HG03469 (cell line): ENCODE measurements around the gene CLCN6.

Source experiments
- ATAC-seq: cut with Tn5 transposase; IDR thresholded peaks from one replicate; pipeline ENCODE4 v1.9.1; 2021; ENCODE audit warnings: mild to moderate bottlenecking, moderate library complexity, moderate number of reproducible peaks; ENCODE audit not compliant: unreplicated experiment

The CLCN6 gene

DNA sequence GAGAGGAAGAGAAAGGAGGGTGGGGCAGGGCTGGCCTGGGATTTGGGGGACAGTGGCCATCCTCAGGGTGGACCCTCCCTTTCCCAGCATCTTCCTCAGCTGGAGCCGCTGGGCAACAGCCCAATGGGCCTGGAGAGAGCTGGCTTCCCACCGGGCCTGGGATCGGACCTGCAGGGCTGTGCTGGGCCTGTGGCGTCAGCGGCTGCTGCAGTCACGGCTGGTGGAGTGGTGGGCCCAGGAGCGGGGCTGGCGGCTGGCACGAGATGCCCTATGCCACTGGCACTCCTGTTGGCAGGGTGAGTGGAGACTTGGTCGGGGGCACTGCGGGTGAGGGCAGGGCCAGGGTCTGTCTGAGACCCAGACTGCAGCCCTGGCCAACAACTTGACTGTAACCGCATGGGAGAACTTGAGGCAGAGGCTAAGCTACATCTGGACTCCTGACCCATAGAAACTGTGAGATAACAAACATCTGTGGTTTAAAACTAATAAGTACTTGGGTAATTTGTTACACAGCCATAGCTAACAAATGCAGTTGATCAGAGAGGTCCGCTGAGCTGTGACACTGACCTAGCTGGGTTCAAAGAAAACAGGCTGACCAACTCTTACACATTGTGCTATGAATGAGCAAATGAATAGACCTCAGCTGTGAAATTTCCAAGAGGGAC, 26.1 kb upstream of the CLCN6 start:
- ATAC-seq, result no peak

DNA sequence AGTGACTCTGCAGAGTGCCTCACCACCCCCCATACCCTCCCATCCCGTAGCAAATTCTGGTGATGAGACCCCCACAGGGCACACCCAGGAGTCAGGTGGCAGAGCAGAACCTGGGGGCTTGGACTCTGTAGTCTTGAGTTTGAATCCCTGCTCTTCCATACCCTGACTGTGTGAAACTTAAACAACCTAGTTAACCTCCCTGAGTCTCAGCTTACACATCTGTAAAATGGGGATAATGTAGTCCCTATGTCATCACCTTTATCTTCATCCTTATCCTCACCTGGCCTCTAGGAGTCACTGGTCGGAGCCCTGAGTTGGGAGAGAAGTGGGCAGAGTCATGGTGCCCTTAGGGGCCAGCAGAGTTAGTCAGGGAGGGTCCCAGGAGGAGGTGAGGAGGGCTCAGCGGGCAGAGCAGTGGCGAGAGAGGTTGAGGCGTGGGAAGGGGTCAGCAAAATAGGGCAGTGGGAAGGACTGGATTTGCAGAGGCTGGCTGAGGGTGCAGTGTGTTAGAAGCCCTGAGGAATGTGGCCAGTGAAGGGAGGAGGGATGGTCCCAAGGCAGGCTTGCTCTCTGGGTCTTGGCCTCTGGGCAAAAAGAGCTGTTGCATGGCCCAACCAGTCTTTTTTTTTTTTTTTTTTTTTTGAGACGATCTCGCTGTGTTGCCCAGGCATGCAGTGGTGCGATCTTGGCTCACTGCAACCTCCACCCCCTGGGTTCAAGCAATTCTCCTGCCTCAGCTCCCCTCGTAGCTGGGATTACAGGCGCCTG, 25.4 kb upstream of the CLCN6 start:
- no peak for ATAC-seq

DNA sequence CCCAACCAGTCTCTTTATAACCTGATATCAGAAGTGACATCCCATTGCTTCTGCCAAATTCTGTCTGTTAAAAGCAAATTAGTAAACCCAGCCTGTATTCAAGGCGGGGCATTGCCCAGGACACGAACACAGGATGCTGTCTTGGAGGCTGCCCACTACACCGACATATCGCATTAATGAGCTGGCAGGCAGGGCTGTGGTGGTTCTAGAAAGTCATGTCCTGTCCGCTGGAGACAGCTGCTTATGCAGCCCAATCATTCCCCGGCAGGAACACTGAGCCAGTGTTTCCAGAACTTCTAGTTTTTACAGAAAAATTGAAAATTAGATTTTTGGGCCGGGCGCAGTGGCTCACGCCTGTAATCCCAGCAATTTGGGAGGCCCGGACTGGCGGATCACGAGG, 24.7 kb upstream of the CLCN6 start:
- no peak for ATAC-seq

DNA sequence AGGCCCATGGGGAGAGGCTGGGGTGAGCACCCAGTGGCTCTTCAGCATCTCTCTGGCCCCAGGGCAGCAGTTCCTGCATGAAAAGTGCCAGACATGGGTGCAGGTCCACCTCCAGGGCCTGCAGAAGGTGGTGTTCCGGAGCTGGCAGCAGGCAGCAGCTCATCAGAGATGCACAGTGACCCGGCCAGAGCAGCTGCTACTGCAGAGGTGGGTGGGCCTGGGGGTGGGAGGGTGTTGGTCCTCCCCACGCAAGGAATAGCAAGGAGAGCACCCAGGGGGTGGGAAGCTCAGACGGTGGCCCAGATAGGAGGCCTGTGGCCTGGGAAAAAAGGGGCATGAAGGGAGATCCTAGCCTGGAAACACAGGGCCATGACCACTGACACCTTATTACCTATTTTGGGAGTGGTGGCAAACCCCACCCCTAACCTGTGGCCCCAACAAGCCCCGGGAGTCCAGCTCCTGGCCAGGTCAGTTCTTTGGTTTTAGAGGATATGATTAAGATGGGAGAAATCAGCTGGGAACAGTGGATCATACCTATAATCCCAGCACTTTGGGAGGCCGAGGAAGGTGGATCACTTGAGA, 23.8 kb upstream of the CLCN6 start:
- no peak for ATAC-seq

DNA sequence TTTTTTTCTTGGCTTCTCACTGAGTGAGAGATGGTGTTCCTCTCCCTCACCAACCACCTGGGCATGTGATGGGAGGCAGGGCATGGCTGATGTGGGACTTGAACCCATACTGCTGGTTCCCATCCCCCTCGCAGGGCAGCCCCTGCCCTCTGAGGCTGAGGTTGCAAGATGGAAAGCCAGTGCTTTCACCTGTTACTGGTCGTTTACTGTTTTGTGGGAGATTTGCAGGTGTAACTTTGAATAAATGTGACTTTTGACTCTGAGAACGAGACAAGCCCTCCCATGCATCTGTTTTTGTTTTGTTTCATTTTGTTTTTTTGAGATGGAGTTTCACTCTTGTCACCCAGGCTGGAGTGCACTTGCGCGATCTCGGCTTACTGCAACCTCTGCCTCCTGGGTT, 22.4 kb upstream of the CLCN6 start:
- no peak for ATAC-seq

DNA sequence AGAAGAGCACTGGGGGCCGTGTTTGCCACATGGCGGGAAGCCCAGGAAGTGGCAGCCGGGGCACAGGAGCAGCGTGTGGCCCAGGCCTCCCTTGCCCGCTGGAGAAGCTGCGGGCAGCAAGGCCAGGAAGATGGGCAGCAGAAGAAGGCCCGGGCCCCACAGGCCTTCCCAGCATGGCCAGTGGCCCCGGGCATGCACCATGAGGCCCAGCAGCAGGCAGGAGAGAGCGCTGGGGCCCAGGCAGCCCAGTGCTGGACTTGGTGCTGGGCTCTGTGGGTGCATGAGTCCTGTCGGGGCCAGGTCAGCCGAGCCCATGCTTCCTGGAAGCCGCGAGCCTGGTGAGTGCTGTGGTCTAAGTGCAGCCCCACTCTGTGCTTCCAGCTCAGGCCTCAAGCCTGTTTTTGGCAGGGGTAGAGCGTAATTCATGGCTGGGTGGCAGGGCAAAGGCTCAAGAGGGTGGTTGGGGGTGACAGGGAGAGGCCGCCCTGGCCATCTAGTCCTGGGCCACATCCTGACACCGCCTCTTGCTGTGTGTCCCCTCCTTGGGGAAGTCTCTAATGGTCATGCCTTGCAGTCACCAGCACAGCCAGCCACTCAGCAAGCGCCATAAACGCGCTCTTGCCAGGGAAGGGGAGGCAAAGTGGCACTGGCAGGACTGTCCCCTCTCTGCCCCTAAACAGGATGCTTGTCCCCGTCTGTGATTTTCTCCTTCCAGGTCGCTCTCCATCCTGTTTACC, 21.6 kb upstream of the CLCN6 start:
- no peak for ATAC-seq

DNA sequence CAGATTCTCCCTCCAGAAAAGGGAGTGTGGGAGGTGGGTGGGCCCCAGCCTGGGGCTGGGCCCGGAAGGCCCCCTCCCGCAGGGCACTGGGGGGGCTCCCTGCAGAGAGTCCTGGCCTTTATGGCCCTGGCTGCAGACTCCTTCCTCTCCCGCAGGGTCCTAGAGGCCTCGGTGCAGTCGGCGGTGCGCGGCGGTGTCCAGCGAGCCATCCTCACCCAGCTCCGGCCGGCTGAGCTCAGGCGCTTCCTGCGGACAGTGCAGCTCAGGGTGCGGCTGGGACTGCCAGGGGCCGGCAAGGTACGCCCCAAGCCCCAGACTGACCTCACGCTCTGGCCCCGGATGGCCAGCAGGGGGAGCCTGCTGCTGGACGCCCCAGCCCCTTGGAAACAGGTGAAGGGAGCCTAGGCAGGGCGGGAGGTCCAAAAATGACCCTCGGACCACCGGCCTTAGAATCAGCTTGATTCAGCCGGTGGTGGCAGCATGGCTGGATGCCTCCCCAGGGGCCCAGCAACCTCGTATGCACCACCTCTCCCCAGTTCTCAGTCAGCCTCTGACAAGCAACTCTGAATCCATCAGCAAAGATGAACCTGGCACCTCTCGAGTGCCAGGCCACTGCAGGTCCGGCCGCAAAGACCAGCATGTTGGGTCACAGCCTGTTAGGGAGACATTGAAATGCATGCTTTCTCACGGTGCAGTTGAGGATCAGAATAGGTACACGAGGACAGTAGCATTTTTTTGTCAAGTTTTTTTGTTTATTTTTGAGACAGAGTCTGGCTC, 20.8 kb upstream of the CLCN6 start:
- ATAC-seq, result no peak

DNA sequence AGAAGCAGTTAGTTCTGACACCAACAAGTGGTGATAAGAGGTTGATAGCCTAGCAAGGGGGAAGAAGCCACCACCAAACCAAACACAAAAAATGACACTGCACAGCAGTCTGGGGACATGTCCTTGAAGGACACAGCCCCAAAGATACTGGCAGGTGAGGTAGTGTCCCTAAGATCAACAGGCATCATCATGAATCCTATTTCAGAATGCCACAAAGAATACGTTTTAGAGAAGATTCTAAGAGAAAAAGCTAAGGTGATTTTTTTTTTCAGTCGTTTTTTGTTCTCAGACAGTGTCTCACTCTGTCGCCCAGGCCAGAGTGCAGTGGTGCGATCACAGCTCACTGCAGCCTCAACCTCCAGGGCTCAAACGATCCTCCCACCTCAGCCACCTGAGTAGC, 19.8 kb upstream of the CLCN6 start:
- ATAC-seq, result no peak

DNA sequence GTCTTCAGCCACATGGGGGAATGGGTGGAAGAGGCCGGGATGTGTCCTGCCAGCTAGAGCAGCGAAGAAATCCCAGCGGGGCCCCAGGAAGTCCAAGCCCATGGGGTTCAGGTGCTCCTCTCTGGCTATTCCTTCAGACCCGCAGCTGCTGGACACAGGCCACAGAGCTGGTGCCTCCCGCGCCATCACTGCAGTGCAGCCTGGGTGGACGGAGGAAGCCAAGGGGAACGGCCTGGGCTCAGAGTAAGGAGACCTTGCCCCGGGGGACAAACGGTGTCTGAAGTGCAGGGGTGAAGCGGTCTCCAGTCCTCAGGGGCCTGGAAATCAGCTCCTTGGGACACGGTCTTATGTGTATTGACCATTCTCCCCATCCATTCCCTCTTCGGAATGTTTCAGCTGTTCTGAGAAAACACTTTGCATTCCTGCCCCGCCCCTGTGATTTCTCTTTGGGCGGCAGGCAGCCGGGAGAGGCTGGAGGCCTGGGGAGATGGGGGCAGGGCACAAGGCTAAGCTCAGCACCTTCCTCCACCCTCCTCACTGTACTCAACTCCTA, 18.7 kb upstream of the CLCN6 start:
- ATAC-seq, result no peak

DNA sequence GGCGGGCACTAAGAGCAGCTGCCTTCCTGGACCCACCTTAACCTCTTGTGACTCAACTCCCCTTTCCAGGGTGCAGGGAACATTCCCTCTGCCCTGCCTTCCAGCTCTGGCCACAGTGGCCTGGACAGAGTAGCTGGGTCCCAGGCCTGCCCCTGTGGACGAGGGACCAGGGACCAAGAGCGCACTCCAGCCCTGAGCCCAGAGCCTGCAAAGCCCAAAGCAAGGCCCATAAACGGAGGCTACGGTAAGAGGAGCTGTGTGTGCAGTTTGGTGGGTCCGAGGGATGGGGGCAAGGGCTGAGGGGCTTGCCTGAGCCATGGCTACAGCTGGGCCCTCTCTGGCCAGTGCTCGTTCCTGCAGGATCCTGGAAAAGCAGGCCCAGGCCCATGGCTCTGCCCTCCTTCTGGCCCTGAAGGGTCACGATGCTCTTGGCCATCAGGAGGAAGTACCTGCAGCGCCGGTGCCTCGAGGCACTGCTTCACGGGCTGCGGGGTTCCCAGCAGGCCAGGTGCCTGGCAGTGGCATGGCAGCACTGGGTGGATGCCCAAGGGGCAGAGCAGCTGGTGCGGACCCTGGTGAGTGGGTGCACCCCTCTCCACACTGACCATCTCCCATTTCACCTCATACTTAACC, 18.1 kb upstream of the CLCN6 start:
- no peak for ATAC-seq

DNA sequence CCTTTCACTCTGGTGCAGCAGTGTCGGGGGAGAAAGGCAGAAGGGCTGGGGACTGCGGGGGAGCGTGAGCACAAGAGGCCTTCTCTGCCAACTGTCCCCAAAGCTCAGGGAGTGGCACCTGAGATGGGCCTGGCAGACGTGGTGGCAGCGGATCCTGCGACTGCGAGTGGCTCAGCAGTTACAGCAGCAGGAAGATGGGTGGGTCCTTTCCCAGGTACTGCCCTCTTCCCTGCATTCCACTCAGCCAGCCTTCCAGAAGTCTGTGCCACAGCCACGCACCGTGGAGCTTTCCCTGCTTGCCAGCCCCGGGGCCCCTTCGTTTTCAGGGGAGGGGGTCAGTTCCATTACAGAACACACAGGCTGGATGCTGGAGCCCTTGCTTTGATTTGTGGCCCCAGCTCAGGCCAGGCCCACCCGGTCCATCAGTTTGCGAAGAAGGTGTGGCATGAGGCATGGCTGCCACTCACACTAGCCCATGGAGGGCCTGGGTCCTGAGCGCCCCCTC, 17.4 kb upstream of the CLCN6 start:
- ATAC-seq, result no peak

DNA sequence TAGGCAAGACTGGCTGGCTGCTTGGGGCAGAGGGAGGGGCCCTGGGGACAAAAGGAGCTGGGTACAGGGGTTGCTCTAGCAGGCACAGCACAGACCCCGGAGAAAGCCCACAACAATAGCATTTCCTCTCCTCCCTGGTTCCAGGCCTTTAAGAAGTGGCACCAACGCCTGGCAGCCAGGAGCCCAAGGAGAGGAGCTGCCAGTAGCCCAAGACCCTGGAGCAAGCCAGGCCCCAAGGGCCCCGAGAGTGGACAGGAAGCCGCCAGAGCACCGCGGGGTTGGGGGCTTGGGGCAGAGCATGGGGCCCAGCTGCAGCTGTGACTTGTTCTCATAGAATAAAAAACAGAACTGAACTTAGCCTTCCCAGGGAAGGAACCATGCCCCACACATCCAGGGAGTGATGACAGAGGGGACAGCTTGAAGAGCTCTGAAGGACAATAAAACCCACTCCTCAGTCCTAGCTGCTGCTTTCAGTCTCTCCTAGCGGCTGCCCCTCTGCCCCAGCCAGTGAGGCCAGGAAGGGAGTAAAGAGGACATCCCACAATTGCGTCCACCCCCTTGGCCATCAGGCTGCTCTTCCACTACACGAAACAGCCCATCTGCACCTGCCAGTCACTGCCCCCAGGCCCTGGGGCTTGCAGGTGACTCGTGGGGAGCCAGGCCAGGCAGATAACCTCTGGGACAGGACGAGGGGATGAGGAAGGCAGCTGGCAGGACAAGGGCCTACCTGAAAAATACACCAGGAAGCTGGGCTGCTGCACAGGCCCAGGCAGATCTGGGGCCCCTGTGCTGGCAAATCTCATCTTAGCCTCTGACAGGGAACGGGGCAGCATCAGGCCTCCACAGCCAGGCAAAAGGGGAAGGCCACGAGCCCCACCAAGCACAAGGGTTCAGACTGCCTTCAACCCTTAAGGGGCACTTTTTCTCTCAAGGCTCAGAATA, 16.6 kb upstream of the CLCN6 start:
- ATAC-seq, result no peak

DNA sequence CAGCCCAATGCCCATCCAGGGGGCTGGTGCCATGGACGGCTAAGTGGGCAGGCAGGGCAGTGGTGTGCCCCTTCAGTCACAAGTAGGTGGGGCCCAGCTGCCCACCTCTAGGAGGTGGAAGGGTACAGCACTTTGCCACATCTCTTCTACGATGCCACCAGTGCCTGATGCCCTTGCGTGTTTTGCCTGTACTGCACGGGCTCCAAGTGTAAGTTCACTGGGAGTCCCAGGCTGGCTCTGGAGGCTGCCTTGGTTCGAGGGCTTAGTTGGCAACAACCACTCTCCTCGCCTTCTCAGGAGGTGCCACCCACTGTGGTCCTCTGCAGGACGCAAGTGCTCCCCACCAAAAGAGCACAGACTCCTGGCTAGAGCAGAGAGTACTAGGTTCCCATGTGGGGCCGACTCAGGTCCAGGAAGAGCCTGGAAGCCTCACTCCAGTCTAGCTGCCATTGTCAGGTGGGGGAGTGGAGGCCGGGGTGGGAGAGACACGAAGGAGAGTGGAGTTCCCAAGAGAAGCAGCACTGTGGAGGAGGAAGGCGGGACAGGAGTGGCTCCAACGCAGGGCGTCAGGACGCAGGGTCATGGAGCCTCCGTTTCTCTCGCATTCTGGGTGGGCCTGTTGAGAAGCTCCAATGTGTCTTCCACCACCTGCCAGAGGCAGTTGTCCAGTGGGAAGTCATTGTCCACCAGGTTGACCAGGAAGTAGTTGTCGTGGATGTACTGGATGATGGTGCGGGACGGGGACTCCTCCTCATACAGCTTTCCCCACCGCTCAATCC, 15.7 kb upstream of the CLCN6 start:
- no peak for ATAC-seq

DNA sequence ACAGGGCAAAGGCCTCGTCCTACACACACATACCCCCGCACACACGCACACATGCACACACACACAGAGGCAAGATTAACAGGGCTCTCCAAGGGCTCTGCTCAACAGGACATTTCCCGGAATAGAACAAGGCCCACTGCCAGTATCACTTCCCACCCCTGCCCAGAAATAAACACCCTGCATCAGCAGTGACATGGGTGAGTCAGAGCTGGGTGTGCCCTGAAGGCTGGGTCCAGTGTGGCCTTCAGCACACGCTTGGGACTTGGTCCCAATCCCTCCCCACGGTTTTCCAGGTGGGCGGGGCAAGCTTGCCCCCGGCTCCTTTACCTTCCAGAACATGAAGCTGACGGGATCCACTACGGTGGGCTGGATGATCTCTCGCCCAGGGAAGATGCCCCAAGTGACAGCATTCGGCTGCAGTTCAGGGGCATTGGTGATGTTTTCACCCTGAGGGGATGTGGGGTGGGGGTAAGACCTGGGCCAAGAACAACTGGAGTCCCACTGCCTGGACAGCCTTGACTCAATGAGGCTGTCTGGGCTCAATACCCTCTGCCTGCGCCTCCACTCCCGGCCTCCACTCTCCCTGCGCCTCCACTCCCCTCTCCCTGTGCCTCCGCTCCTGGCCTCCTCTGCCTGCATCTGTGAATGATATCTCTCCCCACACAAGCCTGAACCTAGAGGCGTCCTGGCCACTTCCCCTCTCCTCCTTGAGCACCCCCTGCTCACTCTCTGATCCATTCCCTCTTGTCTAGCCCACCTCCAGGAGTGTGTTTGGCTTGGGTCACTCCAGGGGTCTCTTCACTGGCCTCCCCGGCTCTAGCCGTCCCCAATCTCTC, 14.9 kb upstream of the CLCN6 start:
- ATAC-seq, result no peak

DNA sequence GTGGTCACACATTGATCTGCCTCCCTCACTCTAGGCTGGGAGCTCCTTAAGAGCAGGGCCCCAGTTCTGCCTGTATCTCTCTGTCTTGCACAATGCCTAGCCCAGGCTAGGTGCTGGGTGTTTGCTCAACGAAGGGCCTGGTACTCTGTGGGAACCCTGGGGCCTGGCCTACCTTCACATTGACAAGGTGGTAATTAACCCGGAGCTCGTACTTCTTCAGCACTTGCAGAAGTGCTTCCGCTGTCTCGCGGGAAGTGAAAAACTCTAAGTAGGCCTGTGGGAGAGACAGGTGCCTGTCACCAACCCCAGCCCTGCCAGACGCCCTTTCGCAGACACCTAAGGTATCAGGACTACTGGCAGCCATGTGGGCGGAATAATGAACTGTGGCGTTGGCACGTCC, 13.9 kb upstream of the CLCN6 start:
- no peak for ATAC-seq

DNA sequence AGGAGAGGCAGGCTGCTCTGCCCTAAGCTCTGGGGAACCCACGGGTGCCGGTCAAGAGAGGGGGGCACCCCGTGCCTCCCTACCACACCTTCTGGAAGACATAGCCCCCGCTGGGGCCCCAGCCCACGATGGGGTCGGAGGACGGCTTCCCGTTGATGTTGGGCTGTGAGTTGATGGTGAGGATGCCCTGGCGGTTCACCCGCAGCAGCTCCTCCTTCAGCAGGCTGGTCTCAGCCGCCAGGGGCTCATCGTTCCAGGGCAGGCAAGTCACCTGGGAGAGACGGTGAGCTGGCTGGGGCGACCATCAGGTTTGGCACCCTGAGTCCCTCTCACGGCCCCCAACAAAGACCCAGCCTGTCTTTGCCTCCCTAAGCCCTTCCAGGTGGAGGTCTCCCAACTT, 12.2 kb upstream of the CLCN6 start:
- no peak for ATAC-seq
